Measurements from ENCODE around the gene BBS12.

The BBS12 gene

DNA sequence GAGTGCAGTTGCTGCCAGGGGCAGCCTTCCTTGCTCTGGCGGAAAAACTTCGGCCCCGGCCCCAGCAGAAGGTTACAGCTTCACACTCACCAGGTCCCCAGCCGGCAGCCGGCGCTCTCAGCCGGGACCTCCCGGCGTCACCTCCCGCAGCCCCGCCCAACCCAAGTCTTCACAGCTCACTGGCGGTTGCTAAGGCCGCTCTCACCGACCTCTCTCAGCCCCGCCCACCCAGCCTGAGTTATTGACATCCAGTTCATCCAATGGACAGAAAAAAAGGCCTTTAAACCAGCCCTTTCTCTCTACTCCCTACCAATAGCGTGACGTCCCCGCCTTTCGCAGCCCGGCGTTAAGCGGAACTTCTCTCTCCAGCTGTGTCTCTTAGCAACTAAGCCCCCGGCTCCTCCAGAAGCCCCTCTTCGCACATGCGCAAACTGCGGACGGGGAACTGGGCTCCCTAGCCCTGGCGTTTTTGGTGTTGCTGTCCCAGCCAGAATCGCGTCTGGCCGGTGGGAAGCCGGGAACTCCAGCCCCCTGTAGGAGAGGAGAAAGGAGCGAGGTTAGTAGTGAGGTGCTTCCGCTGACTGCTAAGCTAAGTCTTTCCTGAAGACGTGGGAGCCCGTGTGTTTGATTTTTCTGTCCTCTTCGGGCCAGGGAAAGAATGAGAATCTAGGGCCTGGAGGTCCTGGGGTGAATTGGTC, at the start of gene BBS12:
Gene BBS12, plus strand, starts transcription at position 376 of the 698 bp plus-strand sequence. CDS start 9,189 bp downstream, outside the sequence.
- DNase-seq: peak; percentile 99

DNA sequence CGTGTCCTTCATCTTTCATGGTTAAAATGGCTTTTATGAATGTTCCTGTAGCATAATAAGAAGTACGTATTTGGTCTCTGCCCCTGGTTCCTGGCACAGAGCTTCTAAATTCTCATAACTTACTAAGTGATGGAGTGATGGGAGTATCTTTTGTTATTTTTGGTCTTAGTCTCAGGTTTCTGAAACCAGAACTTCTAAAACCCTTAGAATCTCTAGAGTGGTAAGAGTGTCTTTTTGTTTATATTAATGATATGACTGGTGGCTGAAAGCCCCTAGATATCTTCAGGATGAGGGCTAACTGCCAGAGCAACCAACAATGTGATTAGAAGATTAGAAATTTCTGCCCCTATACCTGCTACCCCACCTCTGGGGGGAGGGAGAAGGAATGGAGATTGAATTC, 45.8 kb upstream of the BBS12 start:
- DNase-seq: no peak

DNA sequence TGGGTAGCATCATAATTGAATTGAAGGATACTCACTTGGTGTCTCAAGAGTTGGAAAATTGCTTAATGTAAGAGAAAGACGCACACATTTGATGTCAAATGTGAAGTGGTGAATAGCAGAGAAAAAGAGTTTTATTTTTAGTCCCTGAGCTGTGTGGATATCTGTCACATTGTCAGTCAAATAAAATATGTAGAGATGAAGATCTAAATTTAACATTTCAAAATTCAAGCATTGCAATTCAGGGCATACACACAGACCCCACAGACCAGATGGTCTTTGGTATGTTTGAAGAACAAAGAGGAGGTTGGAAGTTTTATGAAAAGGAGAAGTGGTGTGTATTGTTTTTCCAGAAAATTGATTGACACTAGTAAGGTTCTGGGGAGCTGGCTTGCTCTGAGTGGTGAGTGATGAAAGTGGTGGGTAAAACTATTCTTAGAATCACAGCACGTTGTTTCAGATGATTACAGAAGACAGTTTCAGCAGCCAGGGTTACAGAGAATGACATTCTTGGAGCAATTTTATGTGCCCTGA, 44.9 kb upstream of the BBS12 start:
- DNase-seq: no peak

DNA sequence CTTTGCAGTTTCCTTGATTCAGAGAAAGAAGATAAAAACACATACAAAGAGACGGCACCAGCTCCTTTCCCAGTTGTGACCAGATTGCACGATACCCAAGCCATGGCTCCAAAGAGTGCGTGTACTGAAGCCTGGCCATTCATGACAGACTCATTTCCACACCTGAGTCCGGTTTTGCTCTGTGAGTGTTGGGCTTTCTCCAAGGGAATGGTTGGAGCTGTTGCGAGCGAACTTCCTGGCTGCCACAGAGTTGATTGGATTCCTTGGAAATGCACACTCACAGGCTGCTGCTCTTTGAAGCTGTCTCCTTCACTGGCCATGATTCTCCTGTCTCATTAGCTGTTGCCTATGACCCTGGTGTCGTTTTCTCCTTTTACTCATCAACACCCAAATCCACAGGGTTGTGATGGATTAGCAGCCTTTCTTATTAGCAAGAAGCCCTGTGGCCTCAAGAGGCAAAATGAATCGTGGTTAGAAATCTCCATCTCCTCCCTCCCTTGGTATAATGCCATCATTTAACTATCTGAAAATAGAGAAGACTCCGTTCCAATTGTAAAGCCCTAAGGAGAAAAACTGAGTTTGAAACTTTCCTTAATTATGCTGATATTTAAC, 43.9 kb upstream of the BBS12 start:
- DNase-seq: no peak

DNA sequence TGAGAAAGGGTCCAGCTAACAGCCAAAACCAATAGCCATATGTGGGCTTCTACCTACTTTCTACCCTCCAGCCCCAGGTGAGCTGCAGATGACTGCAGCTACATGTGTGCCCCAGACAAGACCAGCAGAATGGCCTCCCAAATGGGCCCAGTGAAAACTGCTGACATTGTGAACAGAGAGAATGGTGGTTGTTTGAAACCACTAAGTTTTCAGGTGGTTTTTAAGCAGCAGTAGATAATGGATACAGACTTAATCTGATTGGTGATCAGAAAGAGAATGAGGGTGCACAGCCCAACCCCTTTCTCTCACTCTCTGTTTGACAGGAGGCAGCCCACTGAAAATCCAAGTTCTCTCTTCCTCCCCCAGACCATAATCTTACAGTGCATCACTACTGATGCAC, 42.5 kb upstream of the BBS12 start:
- peak; percentile 39 for DNase-seq

DNA sequence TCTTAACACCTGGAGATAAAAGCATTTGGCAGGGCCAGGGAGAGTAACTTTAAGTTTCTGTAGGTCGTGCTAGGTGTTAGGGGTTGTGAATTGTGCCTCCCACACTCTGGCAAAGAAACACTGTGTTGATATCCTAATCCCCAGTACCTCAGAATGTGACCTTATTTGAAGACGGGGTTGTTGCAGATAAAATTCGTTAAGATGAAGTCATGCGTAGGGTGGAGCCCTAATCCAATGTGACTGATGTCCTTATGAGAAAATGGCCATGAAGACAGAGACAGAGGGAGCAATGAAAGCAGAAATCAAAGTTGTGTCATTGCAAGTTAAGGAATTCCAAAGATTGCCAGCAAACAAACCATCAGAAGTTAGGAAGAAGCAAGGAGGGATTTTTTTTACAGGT, 40.5 kb upstream of the BBS12 start:
- DNase-seq: no peak

DNA sequence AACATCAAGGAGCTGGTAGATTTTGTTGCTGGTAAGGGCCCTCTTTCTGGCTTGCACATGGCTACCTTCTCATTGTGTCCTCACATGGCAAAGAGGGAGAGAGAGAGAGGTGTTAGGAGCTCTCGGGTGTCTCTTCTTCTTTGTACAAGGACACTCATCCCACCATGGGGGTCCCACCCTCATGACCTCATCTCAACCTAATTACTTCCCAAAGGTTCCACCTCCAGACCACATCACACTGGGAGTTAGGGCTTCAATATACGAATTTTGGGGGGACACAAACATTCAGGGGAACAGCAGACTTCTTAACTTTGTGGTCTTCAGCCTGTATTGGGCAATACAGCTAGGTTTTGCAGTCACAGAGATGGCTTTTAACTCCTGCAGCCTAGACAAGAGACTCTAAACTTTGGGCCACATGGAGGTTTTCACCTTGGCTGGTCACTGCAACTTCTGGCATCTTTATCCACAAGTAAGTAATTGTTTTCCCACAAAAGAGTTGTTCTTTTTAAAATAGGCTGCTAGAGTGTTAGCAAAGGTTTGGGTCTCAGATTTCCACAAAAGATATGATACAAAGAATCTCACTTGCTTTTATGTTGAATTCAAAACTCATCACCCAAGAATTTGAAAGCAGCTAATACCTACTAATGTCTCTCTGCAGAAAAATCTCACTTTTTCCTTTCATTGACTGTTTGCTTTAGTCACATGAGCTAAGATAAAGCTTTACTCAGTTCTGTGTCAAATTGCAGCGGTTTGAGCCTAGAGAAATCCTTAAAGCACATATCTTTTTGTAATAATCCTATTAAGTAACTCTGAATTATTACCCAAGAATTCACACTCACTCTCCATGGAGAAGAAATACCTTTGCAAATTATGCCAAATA, 39.6 kb upstream of the BBS12 start:
- DNase-seq: no peak

DNA sequence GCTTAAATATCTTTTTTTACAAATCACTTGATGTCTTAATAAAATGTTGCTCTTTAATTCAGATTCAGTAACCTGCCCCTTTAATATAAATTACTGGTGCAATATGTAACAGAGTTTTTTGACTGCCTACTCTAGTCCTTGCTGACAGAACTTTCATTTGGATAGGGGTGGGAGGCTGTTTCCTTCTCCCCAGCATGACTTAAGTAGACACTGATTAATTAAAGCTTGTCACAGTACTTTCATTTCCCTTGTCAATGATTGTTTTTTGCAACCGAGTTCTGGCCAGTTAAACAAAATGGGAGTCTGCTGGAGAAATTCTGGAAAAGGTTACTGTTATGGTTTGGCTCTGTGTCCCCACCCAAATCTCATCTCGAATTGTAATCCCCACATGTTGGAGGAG, 37.3 kb upstream of the BBS12 start:
- DNase-seq: no peak

DNA sequence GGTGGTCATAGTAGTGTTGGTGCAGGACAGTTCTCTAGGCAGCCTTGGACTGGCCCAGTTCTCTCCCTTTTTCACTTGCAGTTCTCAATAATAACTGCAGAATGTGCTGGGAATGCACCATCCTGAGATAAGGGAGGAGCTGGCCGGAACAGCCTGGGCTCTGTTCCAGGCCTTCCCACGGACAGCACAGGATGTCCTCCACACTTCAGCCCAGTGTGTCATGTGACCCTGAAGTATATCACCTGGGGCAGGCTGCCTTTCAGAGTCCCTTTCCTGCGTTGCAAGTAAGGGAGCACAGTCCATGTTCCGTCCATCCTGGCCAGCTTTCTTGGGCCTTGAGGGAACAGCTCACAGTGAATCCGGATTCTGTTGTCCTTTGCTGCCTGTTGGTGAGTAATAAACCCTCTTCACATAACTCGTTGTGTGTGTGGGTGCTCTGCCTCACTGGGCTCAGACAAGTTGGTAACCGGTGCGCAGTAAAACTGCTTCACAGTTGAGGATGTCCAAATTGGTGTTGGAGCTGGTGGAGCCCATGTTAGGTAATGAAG, 32.3 kb upstream of the BBS12 start:
- no peak for DNase-seq

DNA sequence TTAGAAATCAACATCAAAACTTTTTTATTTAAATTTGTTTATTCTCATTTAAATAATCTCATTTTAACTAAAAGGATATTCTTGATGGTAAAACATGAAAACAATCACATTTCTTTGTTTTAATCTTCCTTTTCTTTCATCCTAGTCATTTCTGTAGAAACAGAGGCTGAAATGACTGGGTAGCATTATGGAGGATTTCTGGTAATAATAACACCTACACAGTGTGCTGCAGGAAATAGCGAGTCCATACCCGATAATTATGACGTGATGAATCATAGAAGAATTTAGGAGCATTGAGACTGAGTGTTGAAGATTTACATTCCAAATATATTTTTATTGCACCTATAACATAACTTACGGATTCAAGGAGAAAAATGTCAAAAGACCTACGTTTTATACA, 31.4 kb upstream of the BBS12 start:
- no peak for DNase-seq

DNA sequence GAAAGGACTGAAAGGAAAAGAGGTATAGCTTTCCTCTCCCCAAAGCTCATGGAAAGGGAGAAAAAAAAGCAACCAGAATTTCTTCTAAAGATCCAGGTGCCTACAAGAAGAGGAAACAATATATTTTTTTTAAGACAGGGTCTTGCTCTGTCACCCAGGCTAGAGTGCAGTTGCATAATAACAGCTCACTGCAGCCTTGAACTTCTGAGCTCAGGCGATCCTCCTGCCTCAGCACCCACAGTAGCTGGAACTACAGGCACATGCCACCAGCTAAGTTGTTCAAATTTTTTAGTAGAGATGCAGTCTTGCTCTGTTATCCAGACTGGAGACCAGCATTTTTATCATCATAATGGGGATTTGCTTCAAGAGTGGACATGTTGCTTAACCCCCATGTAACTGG, 30.5 kb upstream of the BBS12 start:
- DNase-seq: no peak

DNA sequence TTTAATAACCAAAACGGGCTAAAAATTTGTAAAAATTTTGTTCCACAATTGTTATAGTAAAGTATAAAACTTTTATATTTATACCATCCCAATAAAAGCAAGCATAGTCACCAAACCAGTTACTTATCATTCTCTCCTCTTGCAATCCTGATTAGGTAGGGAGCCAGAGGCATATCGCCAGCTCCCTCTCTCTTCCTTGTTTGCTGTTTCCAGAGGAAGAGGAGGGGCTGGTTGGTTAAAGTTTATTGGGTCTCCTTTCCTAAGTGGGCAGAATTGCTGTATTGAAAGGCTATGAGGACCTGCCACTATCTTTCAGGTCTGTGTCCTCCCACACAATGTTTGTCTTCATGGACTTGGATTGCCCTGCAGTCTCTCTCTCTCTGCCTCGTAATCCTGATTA, 29.6 kb upstream of the BBS12 start:
- DNase-seq: no peak

DNA sequence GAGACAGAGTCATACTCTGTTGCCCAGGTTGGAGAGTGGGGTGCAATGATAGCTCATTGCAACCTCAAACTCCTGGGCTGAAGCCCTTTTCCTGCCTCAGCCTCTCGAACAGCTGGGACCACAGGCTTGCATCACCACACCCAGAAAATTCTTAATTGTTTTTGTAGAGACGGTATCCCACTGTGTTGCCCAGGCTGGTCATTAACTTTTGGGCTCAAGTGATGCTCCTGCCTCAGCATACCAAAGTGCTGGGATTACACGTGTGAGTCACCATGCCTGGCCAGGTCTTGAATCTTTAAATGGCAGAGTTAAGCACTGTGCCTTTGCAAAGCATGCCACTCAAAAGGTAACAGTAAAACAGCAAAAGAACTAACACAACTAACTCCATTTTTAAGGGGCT, 28.6 kb upstream of the BBS12 start:
- no peak for DNase-seq

DNA sequence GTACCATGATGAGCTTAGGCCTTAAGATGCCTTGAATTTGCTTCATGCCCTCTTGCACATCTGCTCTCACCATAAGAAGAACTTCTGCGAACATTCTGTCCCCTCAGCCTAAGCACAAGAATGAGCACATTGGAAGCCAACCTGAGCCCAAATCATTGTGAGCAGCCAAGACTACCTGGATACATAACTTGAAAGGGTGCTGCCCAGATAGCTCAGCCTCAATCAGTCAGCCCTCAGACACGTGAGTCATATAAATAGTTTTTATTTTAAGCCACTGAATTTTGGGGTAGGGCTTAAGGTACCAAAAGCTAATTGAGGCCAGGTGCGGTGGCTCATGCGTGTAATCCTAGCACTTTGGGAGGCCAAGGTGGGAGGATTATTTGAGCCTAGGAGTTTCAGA, 27.5 kb upstream of the BBS12 start:
- DNase-seq: peak; percentile 22

DNA sequence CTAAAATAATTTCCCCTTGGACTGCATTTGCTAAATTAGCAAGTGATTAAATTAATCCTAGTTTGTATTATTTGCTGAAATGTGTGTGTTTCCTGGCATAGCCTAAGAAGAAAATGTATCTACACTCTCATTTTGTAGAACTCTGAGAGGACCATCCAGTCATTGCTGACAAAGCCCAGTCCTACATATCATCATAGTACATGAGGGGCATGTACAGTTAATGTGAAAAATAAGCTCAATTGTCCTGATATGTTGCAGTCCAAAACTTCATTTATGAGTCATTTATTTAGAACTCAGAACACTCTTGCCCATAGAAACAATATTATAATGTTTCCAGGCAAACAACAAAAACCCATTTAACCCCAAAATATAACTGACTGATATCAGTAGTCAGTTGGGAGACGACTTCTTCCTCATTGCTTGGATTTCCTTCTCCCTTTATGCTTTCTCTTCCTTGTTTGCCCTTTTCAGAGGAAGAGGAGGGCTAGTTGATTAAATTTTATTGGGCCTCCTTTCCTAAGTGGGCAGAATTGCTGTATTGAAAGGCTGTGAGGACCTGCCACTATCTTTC, 26.9 kb upstream of the BBS12 start:
- DNase-seq: no peak

DNA sequence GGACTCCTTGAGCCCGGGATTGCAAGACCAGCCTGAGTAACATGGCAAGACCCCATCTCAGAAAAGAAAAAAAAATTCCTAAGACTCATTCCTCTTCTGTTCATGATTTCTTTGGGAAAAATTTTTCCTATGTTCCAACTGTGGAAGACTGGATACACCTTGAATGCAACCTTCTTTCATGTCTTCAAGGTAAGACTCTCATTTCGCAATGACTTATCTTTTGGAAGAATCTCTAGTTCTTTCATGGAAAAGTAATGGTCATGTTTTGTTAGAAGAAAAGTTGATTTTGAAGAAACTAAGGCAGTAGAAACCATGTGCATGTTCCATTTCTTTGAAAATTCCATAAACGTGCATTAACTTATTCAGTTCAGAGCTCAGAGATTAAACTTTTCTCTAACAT, 26.0 kb upstream of the BBS12 start:
- DNase-seq: no peak

DNA sequence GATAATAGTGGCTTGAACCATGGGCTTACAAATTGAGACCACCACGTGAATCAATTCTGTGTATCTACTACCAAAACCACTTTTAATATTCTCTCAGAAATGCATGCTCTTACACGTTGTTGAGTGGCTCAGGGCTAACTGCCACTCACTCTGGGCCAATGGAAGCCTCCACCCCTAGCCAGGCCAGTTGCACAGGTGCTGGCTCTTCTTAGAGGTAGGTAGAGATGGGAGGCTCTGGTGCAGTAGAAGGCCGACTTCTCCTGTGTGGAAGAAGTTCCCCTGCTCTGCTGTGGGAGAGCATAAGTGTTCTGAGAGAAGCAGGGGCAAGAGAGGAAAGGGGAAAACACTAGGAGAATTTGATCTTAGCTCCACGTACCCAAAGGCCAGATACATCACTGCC, 25.0 kb upstream of the BBS12 start:
- no peak for DNase-seq

DNA sequence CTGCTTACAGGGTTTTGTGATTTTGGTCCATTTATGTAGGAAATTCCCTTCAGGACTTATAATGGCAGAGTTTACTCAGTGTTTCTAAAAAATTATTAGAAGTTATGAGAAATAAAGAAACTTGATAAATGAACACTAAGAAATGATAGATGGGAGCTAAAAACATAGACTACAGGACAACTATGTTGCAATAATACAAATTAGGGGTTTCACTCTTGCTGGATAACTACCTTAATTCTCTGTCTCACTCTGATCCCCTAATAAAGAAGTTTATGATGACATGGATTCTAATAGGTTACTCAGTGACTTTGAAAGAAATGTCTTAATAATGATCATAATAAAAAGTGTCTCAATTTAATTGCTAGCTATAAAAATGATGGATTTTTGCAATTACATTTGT, 23.3 kb upstream of the BBS12 start:
- DNase-seq: no peak

DNA sequence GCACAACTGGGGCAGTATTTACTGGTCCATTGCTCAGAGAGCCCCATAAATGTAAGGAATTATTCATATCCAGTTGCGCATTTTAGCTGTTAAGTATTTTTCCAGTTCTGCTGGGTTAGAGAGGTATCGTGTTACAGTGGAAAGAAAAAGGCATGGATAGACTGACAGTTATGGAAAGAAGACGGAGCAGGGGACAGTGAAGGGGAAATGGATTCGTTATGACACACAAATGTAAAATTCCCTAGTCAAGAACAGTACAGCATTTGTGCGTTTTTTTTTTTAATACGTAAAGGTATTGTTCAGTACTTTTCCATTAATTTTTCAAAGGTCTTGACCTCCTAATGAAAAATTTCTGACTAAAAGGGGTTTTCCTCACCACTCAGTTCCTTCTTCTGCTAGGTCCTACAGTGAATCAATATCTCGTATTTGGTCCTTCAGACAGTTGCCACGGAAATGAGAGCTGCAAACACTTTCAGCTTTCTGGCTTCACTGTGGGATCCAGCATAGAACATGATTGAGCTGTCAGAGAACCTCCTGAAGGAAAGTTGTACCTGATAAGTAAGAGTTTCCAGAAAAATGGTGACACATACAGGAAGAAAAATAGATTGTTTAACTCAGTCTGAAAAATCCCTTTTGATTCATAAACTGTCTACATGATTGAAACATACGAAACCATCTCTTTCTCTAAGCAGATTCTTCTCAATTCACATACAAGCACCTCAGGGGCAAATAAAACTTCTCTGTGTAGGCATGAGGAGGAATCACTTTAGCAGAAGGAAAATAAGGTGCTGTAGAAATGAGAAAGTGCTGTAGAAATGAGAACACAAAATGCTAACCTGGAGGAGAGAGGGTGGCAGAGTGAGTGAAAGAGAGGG, 21.8 kb upstream of the BBS12 start:
- peak; percentile 72 for DNase-seq

DNA sequence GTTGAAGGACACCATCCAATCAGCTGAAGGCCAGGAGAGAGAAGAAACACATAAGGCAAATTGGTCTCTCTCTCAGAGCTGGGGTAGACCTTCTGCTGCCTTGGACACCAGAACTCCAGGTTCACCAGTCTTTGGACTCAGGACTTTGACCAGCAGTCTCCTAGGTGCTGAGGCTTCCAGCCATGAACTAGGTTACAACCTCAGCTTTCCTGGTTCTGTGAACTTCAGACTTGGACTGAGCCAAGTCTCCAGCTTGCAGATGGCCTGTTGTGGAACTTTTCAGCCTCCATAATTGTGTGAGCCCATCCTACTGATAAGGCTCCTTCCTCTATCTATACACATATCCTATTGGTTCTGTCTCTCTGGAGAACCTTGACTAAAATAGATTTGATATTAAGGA, 20.6 kb upstream of the BBS12 start:
- no peak for DNase-seq

DNA sequence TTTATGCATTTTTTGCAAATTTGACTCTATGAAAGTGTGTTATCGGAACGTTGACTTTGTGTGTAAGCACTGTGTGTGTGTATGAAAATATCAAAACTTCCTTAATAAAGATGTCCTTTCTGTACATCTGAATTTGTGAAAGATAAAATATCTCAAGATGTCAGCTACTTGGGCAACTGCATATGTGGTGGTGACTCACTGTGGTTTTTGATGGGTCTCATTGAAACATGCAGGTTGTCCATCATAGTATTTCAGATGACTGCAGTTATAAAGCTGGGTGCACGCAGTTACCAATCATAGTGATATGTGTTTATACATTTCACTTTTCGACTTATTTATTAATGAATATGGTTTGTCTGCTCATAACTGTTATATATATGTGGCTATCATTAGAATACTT, 19.7 kb upstream of the BBS12 start:
- peak; percentile 22 for DNase-seq

DNA sequence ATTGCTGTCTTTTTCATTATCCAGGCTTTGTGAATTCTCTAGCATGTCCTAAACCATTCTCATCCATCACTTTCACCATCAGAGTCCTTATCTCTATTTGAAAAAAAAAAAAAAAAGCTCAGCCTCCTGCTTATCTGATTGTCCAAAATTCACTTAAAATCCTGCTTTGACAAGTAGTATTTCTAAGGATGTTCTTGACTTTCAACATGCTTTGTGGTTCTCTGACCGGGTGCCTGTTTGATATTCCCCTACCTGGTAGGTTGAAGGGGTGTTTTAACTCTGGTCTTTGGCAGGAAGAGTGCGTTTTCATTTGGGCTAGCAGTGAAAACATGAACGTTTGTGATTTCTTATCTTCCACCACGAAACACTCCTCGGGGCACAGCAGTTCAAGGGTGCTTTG, 17.3 kb upstream of the BBS12 start:
- DNase-seq: no peak
